Measurements from ENCODE around the gene LENG1.
"Not testable (repeated sequence)": the region's sequence is repeated elsewhere in the genome, so short reads cannot be mapped to it uniquely, and the experiment has no call there.

The LENG1 gene

GRCh38 chr19:54180691-54181091 is 21.2 kb upstream of the LENG1 start:
- no peak overlapping the region for H3K27ac Mint-ChIP-seq
- no peak overlapping the region for H3K4me3 Mint-ChIP-seq
- DNase-seq (ENCODE audit: low spot score) = no peak
- no peaks in the 10 kb centered on the region for H3K27me3 Mint-ChIP-seq (ENCODE audit: low read depth)
- H3K9me3 Mint-ChIP-seq = no peaks in the 10 kb centered on the region
- H3K36me3 Mint-ChIP-seq (ENCODE audit: low read depth) = peaks cover 32% of the 10 kb centered on the region
- peaks cover 3% of the 10 kb centered on the region for H3K4me1 Mint-ChIP-seq (ENCODE audit: low read depth)

GRCh38 chr19:54179921-54180461 is 20.5 kb upstream of the LENG1 start:
- Mint-ChIP-seq H3K36me3 (ENCODE audit: low read depth) (peaks cover 29% of the 10 kb centered on the region), H3K4me1 (ENCODE audit: low read depth) (no peaks in the 10 kb centered on the region)

GRCh38 chr19:54179262-54179852 is 19.8 kb upstream of the LENG1 start:
- Mint-ChIP-seq H3K36me3 (ENCODE audit: low read depth) (peaks cover 29% of the 10 kb centered on the region), H3K4me1 (ENCODE audit: low read depth) (no peaks in the 10 kb centered on the region), H3K27ac (no peak overlapping the region), H3K9me3 (no peaks in the 10 kb centered on the region), H3K4me3 (no peak overlapping the region), H3K27me3 (ENCODE audit: low read depth) (no peaks in the 10 kb centered on the region)
- no peak for DNase-seq (ENCODE audit: low spot score)

More at GRCh38 chr19:54179921-54180461, 20.5 kb upstream of the LENG1 start:
- Mint-ChIP-seq H3K4me3 (no peak overlapping the region), H3K27ac (peak overlapping the region; percentile 20), H3K9me3 (no peaks in the 10 kb centered on the region), H3K27me3 (ENCODE audit: low read depth) (no peaks in the 10 kb centered on the region)
- DNase-seq (ENCODE audit: low spot score) = no peak

GRCh38 chr19:54178581-54179261 is 19.2 kb upstream of the LENG1 start:
- Mint-ChIP-seq H3K9me3 (no peaks in the 10 kb centered on the region), H3K27me3 (ENCODE audit: low read depth) (no peaks in the 10 kb centered on the region), H3K4me3 (no peak overlapping the region), H3K27ac (no peak overlapping the region), H3K4me1 (ENCODE audit: low read depth) (no peaks in the 10 kb centered on the region), H3K36me3 (ENCODE audit: low read depth) (peaks cover 26% of the 10 kb centered on the region)
- DNase-seq (ENCODE audit: low spot score) = no peak

GRCh38 chr19:54173951-54174834 is 14.7 kb upstream of the LENG1 start:
- Mint-ChIP-seq H3K27me3 (ENCODE audit: low read depth) (no peaks in the 10 kb centered on the region), H3K4me1 (ENCODE audit: low read depth) (no peaks in the 10 kb centered on the region), H3K9me3 (no peaks in the 10 kb centered on the region), H3K36me3 (ENCODE audit: low read depth) (peaks cover 15% of the 10 kb centered on the region), H3K27ac (no peak overlapping the region), H3K4me3 (no peak overlapping the region)
- DNase-seq (ENCODE audit: low spot score) = no peak

GRCh38 chr19:54173359-54173699 is 13.8 kb upstream of the LENG1 start:
- peaks cover 2% of the 10 kb centered on the region for H3K4me1 Mint-ChIP-seq (ENCODE audit: low read depth)
- no peaks in the 10 kb centered on the region for H3K9me3 Mint-ChIP-seq
- H3K4me3 Mint-ChIP-seq = no peak overlapping the region
- H3K36me3 Mint-ChIP-seq (ENCODE audit: low read depth) = peaks cover 10% of the 10 kb centered on the region
- no peak for DNase-seq (ENCODE audit: low spot score)
- H3K27ac Mint-ChIP-seq = no peak overlapping the region
- H3K27me3 Mint-ChIP-seq (ENCODE audit: low read depth) = no peaks in the 10 kb centered on the region

- DNase-seq (ENCODE audit: low spot score) = no peak
- peaks cover 5% of the 10 kb centered on the region for H3K4me1 Mint-ChIP-seq (ENCODE audit: low read depth)
- no peaks in the 10 kb centered on the region for H3K27me3 Mint-ChIP-seq (ENCODE audit: low read depth)
- no peak within 1 kb of the TSS for H3K27ac Mint-ChIP-seq
- H3K36me3 Mint-ChIP-seq (ENCODE audit: low read depth) = peaks cover 5% of the 10 kb centered on the region
- no peaks in the 10 kb centered on the region for H3K9me3 Mint-ChIP-seq
- H3K4me3 Mint-ChIP-seq = no peak within 1 kb of the TSS
Measured at GRCh38 chr19:54172471-54173358, 13.2 kb upstream of the LENG1 start, which contains the start of gene TMC4. TSS of gene TMC4 (minus strand) at chr19:54173160. CDS start at chr19:54173117, 43 bp downstream.

GRCh38 chr19:54171736-54172431 is 12.4 kb upstream of the LENG1 start:
- H3K9me3 Mint-ChIP-seq; H3K4me3 Mint-ChIP-seq; H3K27me3 Mint-ChIP-seq (ENCODE audit: low read depth); H3K36me3 Mint-ChIP-seq (ENCODE audit: low read depth); DNase-seq (ENCODE audit: low spot score); H3K4me1 Mint-ChIP-seq (ENCODE audit: low read depth): not testable (repeated sequence)
- H3K27ac Mint-ChIP-seq = peak overlapping the region; percentile 34

GRCh38 chr19:54169149-54169740 is 9.7 kb upstream of the LENG1 start:
- DNase-seq (ENCODE audit: low spot score) = no peak
- Mint-ChIP-seq H3K27ac (no peak overlapping the region), H3K4me1 (ENCODE audit: low read depth) (peaks cover 8% of the 10 kb centered on the region), H3K36me3 (ENCODE audit: low read depth) (no peaks in the 10 kb centered on the region), H3K4me3 (no peak overlapping the region), H3K27me3 (ENCODE audit: low read depth) (no peaks in the 10 kb centered on the region), H3K9me3 (no peaks in the 10 kb centered on the region)

GRCh38 chr19:54168174-54168917 is 8.8 kb upstream of the LENG1 start:
- H3K27ac Mint-ChIP-seq = no peak overlapping the region

GRCh38 chr19:54165222-54165621 is 5.7 kb upstream of the LENG1 start:
- DNase-seq (ENCODE audit: low spot score) = no peak
- H3K4me3 Mint-ChIP-seq = peak overlapping the region; percentile 81
- no peaks in the 10 kb centered on the region for H3K36me3 Mint-ChIP-seq (ENCODE audit: low read depth)
- no peaks in the 10 kb centered on the region for H3K9me3 Mint-ChIP-seq
- no peaks in the 10 kb centered on the region for H3K27me3 Mint-ChIP-seq (ENCODE audit: low read depth)
- no peak overlapping the region for H3K27ac Mint-ChIP-seq
- H3K4me1 Mint-ChIP-seq (ENCODE audit: low read depth) = peaks cover 28% of the 10 kb centered on the region

More at GRCh38 chr19:54168174-54168917, 8.8 kb upstream of the LENG1 start:
- Mint-ChIP-seq H3K4me1 (ENCODE audit: low read depth) (peaks cover 13% of the 10 kb centered on the region), H3K4me3 (no peak overlapping the region), H3K36me3 (ENCODE audit: low read depth) (no peaks in the 10 kb centered on the region), H3K27me3 (ENCODE audit: low read depth) (no peaks in the 10 kb centered on the region), H3K9me3 (no peaks in the 10 kb centered on the region)
- DNase-seq (ENCODE audit: low spot score) = peak; percentile 82
